SK-N-SH treated with all-trans-retinoic acid at 6 μM for 48 hours (cell line): Measurements from ENCODE around the gene ZC3H7B.

Experiments used
- ATAC-seq: fragments of 200-7000 bp; cut with Tn5 transposase; 3 replicates; pipeline ENCODE4 v1.9.1; 2020; ENCODE audit warnings: mild to moderate bottlenecking, moderate library complexity
- ARNTL ChIP-seq: fragments of 450-650 bp; formaldehyde crosslinking; IDR thresholded peaks from 2 replicates; pipeline ENCODE4 v1.5.0; 2020; ENCODE audit warnings: low read depth, mild to moderate bottlenecking, moderate library complexity, borderline replicate concordance
- BACH2 ChIP-seq: fragments of 250-450 bp; sonication (Bioruptor Pico); IDR thresholded peaks from 2 replicates; pipeline ENCODE4 v1.9.0; 2021; ENCODE audit warnings: mild to moderate bottlenecking, borderline replicate concordance
- CREB5 ChIP-seq: fragments of 250-450 bp; sonication (Bioruptor Pico); IDR thresholded peaks from 2 replicates; pipeline ENCODE4 v1.5.1; 2020; ENCODE audit warnings: low read depth, mild to moderate bottlenecking, moderate library complexity
- CSDC2 ChIP-seq: fragments of 250-450 bp; sonication (Bioruptor Pico); IDR thresholded peaks from 2 replicates; pipeline ENCODE4 v1.5.0; 2020; ENCODE audit warnings: mild to moderate bottlenecking, moderate library complexity
- ESRRG ChIP-seq: fragments of 250-450 bp; sonication (Bioruptor Pico); IDR thresholded peaks from 2 replicates; pipeline ENCODE4 v1.6.1; 2021; ENCODE audit warnings: mild to moderate bottlenecking
- GLIS3 ChIP-seq: fragments of 250-450 bp; sonication (Bioruptor Pico); IDR thresholded peaks from 2 replicates; pipeline ENCODE4 v1.5.0; 2020; ENCODE audit warnings: mild to moderate bottlenecking, moderate library complexity
- OSR1 ChIP-seq: fragments of 250-450 bp; sonication (Bioruptor Pico); IDR thresholded peaks from 2 replicates; pipeline ENCODE4 v1.8.0; 2022; ENCODE audit warnings: moderate library complexity, mild to moderate bottlenecking, inconsistent platforms
- PATZ1 ChIP-seq: fragments of 250-450 bp; sonication (Bioruptor Pico); IDR thresholded peaks from 2 replicates; pipeline ENCODE4 v1.8.0; 2020; ENCODE audit warnings: mild to moderate bottlenecking, moderate library complexity, borderline replicate concordance
- PPARA ChIP-seq: fragments of 250-450 bp; sonication (Bioruptor Pico); IDR thresholded peaks from 2 replicates; pipeline ENCODE4 v1.5.0; 2020; ENCODE audit warnings: mild to moderate bottlenecking, borderline replicate concordance
- RARB ChIP-seq: fragments of 250-450 bp; sonication (Bioruptor Pico); IDR thresholded peaks from 2 replicates; pipeline ENCODE4 v1.8.0; 2021; ENCODE audit warnings: mild to moderate bottlenecking, moderate library complexity
- SNAI2 ChIP-seq: fragments of 250-450 bp; sonication (Bioruptor Pico); IDR thresholded peaks from 2 replicates; pipeline ENCODE4 v1.5.0; 2020; ENCODE audit warnings: mild to moderate bottlenecking, moderate library complexity
- TCF4 ChIP-seq: fragments of 250-450 bp; sonication (Bioruptor Pico); IDR thresholded peaks from 2 replicates; pipeline ENCODE4 v1.8.0; 2021; ENCODE audit warnings: mild to moderate bottlenecking, moderate library complexity, borderline replicate concordance
- TOX ChIP-seq: fragments of 250-450 bp; sonication (Bioruptor Pico); IDR thresholded peaks from 2 replicates; pipeline ENCODE4 v1.8.0; 2021; ENCODE audit warnings: mild to moderate bottlenecking, moderate library complexity, borderline replicate concordance
- TSHZ2 ChIP-seq: fragments of 250-450 bp; sonication (Bioruptor Pico); IDR thresholded peaks from 2 replicates; pipeline ENCODE4 v1.5.0; 2020; ENCODE audit warnings: mild to moderate bottlenecking, moderate library complexity
- ZC3H10 ChIP-seq: fragments of 250-450 bp; sonication (Bioruptor Pico); IDR thresholded peaks from 2 replicates; pipeline ENCODE4 v1.5.1; 2021; ENCODE audit warnings: mild to moderate bottlenecking, moderate library complexity
- ZFP3 ChIP-seq: fragments of 250-450 bp; sonication (Bioruptor Pico); IDR thresholded peaks from 2 replicates; pipeline ENCODE4 v1.5.0; 2020; ENCODE audit warnings: mild to moderate bottlenecking, moderate library complexity
- ZFP30 ChIP-seq: fragments of 450-650 bp; formaldehyde crosslinking; IDR thresholded peaks from 2 replicates; pipeline ENCODE4 v1.5.0; 2022; ENCODE audit warnings: mild to moderate bottlenecking, moderate library complexity
- ZNF565 ChIP-seq: fragments of 450-650 bp; formaldehyde crosslinking; conservative IDR thresholded peaks from 2 replicates; pipeline ENCODE4 v1.5.0; 2020; ENCODE audit warnings: low read depth, mild to moderate bottlenecking, moderate library complexity
- ZNF70 ChIP-seq: fragments of 450-650 bp; formaldehyde crosslinking; IDR thresholded peaks from 2 replicates; pipeline ENCODE4 v1.5.0; 2020; ENCODE audit warnings: mild to moderate bottlenecking, moderate library complexity
- ZNF8 ChIP-seq: fragments of 450-650 bp; formaldehyde crosslinking; IDR thresholded peaks from 2 replicates; pipeline ENCODE4 v1.5.0; 2020; ENCODE audit warnings: mild to moderate bottlenecking, moderate library complexity
- TF ChIP-seq, protein P1 (sequence below): fragments of 250-450 bp; sonication (Bioruptor Pico); IDR thresholded peaks from 2 replicates; pipeline ENCODE4 v1.8.0; 2021; ENCODE audit warnings: low read depth, mild to moderate bottlenecking, moderate library complexity, borderline replicate concordance
- TF ChIP-seq, protein P2 (sequence below): fragments of 250-450 bp; sonication (Bioruptor Pico); IDR thresholded peaks from 2 replicates; pipeline ENCODE4 v1.5.1; 2021; ENCODE audit warnings: mild to moderate bottlenecking, moderate library complexity

Gene ZC3H7B

GRCh38 chr22:41348964-41349484 is 47.7 kb downstream of the ZC3H7B start (continued):
- TF ChIP-seq ARNTL (CRISPR knock-in tag): no peak
- no peak for TF ChIP-seq BACH2 (CRISPR knock-in tag)

GRCh38 chr22:41350087-41350486 is 48.8 kb downstream of the ZC3H7B start:
- ATAC-seq: no peak
- no peak for TF ChIP-seq ZC3H10
- TF ChIP-seq ZNF565: no peak
- no peak for TF ChIP-seq TCF4 (CRISPR knock-in tag)
- no peak for TF ChIP-seq GLIS3 (CRISPR knock-in tag)
- TF ChIP-seq, protein P1, sequence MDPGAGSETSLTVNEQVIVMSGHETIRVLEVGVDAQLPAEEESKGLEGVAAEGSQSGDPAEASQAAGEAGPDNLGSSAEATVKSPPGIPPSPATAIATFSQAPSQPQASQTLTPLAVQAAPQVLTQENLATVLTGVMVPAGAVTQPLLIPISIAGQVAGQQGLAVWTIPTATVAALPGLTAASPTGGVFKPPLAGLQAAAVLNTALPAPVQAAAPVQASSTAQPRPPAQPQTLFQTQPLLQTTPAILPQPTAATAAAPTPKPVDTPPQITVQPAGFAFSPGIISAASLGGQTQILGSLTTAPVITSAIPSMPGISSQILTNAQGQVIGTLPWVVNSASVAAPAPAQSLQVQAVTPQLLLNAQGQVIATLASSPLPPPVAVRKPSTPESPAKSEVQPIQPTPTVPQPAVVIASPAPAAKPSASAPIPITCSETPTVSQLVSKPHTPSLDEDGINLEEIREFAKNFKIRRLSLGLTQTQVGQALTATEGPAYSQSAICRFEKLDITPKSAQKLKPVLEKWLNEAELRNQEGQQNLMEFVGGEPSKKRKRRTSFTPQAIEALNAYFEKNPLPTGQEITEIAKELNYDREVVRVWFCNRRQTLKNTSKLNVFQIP: no peak
- no peak for TF ChIP-seq ZFP30
- no peak for TF ChIP-seq CREB5 (CRISPR knock-in tag)
- no peak for TF ChIP-seq TOX
- TF ChIP-seq ARNTL (CRISPR knock-in tag): no peak
- no peak for TF ChIP-seq ZNF8 (CRISPR knock-in tag)
- TF ChIP-seq, protein P2, sequence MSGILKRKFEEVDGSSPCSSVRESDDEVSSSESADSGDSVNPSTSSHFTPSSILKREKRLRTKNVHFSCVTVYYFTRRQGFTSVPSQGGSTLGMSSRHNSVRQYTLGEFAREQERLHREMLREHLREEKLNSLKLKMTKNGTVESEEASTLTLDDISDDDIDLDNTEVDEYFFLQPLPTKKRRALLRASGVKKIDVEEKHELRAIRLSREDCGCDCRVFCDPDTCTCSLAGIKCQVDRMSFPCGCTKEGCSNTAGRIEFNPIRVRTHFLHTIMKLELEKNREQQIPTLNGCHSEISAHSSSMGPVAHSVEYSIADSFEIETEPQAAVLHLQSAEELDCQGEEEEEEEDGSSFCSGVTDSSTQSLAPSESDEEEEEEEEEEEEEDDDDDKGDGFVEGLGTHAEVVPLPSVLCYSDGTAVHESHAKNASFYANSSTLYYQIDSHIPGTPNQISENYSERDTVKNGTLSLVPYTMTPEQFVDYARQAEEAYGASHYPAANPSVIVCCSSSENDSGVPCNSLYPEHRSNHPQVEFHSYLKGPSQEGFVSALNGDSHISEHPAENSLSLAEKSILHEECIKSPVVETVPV (CRISPR knock-in tag): no peak
- TF ChIP-seq PPARA (CRISPR knock-in tag): no peak
- TF ChIP-seq ZFP3: no peak
- TF ChIP-seq RARB: no peak
- TF ChIP-seq PATZ1 (CRISPR knock-in tag): no peak

DNA sequence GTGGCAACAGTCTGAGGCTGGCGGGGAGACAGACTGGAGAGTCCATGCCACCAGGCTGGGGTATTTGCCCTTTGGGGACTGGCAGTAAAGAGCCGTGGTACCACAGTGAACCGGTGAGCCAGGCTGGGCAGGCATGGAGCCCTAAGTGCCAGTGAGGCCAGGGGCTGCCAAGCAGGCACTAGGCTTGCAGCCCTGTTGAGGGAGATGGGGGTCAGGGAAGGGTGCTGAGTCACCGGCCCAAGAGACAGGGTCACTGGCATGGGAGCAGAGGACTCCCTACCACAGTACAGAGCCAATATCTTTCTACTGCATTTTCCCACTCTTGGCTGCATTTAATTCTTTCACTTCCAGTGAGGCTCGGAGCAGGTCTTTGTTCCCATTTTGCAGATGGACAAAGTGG is 49.7 kb downstream of the ZC3H7B start:
- ATAC-seq: no peak
- TF ChIP-seq ZNF565: no peak
- no peak for TF ChIP-seq PATZ1 (CRISPR knock-in tag)
- no peak for TF ChIP-seq CREB5 (CRISPR knock-in tag)
- no peak for TF ChIP-seq CSDC2
- TF ChIP-seq ZFP3: no peak
- TF ChIP-seq SNAI2 (CRISPR knock-in tag): no peak
- no peak for TF ChIP-seq ESRRG
- TF ChIP-seq, protein P2 (CRISPR knock-in tag): no peak
- no peak for TF ChIP-seq BACH2 (CRISPR knock-in tag)
- TF ChIP-seq ARNTL (CRISPR knock-in tag): no peak
- no peak for TF ChIP-seq ZC3H10
- TF ChIP-seq TSHZ2 (CRISPR knock-in tag): no peak
- TF ChIP-seq RARB: no peak
- TF ChIP-seq ZNF8 (CRISPR knock-in tag): no peak
- no peak for TF ChIP-seq ZFP30
- TF ChIP-seq PPARA (CRISPR knock-in tag): no peak
- no peak for TF ChIP-seq TOX
- TF ChIP-seq OSR1 (CRISPR knock-in tag): no peak
- no peak for TF ChIP-seq GLIS3 (CRISPR knock-in tag)
- TF ChIP-seq ZNF70 (CRISPR knock-in tag): no peak
